Fibroblast of skin of back (primary cell): Measurements from ENCODE around the gene GPR148.

Experiments used
- DNase-seq: peaks from one replicate; pipeline ENCODE4 v3.0.0-alpha.2; 2013

GPR148 gene

GRCh38 chr2:130769343-130769907 lies 40.6 kb downstream of the GPR148 start:
- no peak for DNase-seq

DNA sequence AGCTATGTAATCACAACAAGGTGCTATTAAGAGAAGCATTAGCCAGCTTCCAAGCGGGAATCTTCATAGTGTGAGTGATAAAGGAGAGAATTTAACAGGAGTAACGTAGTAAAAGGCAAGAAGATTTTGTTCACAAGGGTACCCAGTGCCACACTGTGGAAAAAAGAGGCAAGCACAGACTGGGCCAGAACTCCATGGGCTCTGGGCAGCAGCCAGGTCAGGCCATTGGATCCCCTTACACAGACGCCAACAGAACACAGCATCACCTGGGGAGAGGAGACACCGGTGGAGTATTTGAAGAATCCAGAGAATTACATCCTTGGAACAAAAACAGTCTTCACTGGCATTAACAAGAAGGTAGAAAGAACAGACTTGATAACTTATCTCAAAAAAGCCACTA lies 47.7 kb downstream of the GPR148 start:
- no peak for DNase-seq

DNA sequence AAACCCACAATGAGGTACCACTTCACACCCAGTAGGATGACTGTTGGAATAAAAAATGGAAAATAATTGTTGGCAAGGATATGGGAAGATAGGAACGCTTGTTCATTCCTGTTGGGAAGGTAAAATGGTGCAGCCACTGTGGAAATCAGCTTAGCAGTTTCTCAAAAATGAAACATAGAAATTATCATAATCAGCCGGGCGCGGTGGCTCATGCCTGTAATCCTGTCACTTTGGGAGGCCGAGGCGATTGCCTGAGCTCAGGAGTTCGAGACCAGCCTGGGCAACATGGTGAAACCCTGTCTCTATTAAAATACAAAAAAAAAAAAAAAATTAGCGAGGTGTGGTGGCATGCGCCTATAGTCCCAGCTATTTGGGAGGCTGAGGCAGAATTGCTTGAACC lies 49.9 kb downstream of the GPR148 start:
- no peak for DNase-seq
